Stomach (tissue), 4 donors: Measurements from ENCODE around the gene COMMD9.

ENCODE experiments used
- POLR2A ChIP-seq, 4 donors: fragments of 450-650 bp; IDR thresholded peaks; one replicate each; pipeline ENCODE4 v1.6.1; 2016; ENCODE audit warnings: antibody characterized with exemption in 4 of 4, control low read depth in 2 of 4, mild to moderate bottlenecking in 1 of 4, moderate library complexity in 1 of 4
- TF ChIP-seq, protein P1 (sequence below), 7 experiments: fragments of 450-650 bp in 4 of 7; fragments of 200-600 bp in 3 of 7; sonication (generic) in 3 of 7; IDR thresholded peaks; one replicate each; pipeline ENCODE4 v1.5.1; 2016 to 2019; ENCODE audit warnings: antibody characterized with exemption in 7 of 7, control low read depth in 2 of 7, mild to moderate bottlenecking in 1 of 7

DNA sequence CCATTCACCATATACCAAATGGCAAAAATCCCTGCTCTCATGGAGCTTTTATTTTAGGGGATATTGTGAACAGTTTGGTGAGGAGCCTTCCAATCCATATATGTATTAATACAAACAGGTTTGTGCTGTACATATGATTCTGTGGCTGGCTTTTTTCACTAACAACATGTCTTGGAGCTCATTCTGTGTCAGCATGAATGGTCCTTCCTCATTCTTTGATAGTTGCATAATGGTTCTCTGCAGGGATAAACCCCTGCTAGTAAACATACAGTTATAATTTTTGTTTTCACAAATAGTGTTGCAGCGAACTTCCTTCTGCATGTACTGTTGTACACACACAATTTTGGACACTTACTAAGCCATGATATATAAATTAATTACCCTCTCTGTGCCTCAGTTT lies 15.1 kb upstream of the COMMD9 start:
- TF ChIP-seq POLR2A (IDR thresholded peaks at IDR 0.05): no peak
- TF ChIP-seq, protein P1, sequence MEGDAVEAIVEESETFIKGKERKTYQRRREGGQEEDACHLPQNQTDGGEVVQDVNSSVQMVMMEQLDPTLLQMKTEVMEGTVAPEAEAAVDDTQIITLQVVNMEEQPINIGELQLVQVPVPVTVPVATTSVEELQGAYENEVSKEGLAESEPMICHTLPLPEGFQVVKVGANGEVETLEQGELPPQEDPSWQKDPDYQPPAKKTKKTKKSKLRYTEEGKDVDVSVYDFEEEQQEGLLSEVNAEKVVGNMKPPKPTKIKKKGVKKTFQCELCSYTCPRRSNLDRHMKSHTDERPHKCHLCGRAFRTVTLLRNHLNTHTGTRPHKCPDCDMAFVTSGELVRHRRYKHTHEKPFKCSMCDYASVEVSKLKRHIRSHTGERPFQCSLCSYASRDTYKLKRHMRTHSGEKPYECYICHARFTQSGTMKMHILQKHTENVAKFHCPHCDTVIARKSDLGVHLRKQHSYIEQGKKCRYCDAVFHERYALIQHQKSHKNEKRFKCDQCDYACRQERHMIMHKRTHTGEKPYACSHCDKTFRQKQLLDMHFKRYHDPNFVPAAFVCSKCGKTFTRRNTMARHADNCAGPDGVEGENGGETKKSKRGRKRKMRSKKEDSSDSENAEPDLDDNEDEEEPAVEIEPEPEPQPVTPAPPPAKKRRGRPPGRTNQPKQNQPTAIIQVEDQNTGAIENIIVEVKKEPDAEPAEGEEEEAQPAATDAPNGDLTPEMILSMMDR (IDR thresholded peaks at IDR 0.05): no peak
